Measurements from ENCODE around the gene CCNJL. TPM values are rescaled to one million over a fixed set of nuclear protein-coding genes. Genes with fewer than 3 reads are reported as not detected.

CCNJL gene
- total and polyA plus RNA-seq, 4 donors = 9.1 to 22.3 (median 13.4) TPM

- H3K27me3 ChIP-seq (ENCODE audit: control insufficient read depth in 3 of 3, insufficient read depth in 3 of 3, low read length in 2 of 3) = no peaks in the 10 kb centered on the region
- no peak for TF ChIP-seq CTCF (IDR thresholded peaks at IDR 0.05; ENCODE audit: control extremely low read depth, extremely low read depth)
- DNase-seq = no peak
- no peak overlapping the region for H3K4me3 ChIP-seq
- H3K4me1 ChIP-seq (ENCODE audit: control insufficient read depth in 5 of 5, insufficient read depth in 5 of 5, low read length in 5 of 5) = no peaks in the 10 kb centered on the region
- H3K9ac ChIP-seq (ENCODE audit: insufficient read depth in 1 of 2, low read length in 2 of 2) = no peak overlapping the region
- WGBS, 2 donors = 88 to 89% methylated on average over 6 of the region's 6 CpGs
- H3K9me3 ChIP-seq (ENCODE audit: control insufficient read depth in 4 of 4, insufficient read depth in 3 of 4, low read length in 3 of 4) = no peaks in the 10 kb centered on the region
- H3K27ac ChIP-seq (ENCODE audit: low read depth in 1 of 2, low read length in 1 of 2) = no peak overlapping the region
- H3K36me3 ChIP-seq (ENCODE audit: control insufficient read depth in 4 of 4, insufficient read depth in 4 of 4, low read length in 4 of 4) = no peaks in the 10 kb centered on the region
- ATAC-seq (ENCODE audit: insufficient read depth, low FRiP score) = no peak
Observed at GRCh38 chr5:160327818-160328217, 15.5 kb upstream of the CCNJL start.

GRCh38 chr5:160326981-160327380, 14.6 kb upstream of the CCNJL start:
- no peaks in the 10 kb centered on the region for H3K4me1 ChIP-seq (ENCODE audit: control insufficient read depth in 5 of 5, insufficient read depth in 5 of 5, low read length in 5 of 5)
- H3K4me3 ChIP-seq = no peak overlapping the region
- TF ChIP-seq CTCF (IDR thresholded peaks at IDR 0.05; ENCODE audit: control extremely low read depth, extremely low read depth) = no peak
- WGBS, 2 donors = 87 to 90% methylated on average over 2 of the region's 2 CpGs
- ATAC-seq (ENCODE audit: insufficient read depth, low FRiP score) (no peak), DNase-seq (no peak)
- no peaks in the 10 kb centered on the region for H3K27me3 ChIP-seq (ENCODE audit: control insufficient read depth in 3 of 3, insufficient read depth in 3 of 3, low read length in 2 of 3)
- H3K9me3 ChIP-seq (ENCODE audit: control insufficient read depth in 4 of 4, insufficient read depth in 3 of 4, low read length in 3 of 4) = no peaks in the 10 kb centered on the region
- no peak overlapping the region for H3K9ac ChIP-seq (ENCODE audit: insufficient read depth in 1 of 2, low read length in 2 of 2)
- no peaks in the 10 kb centered on the region for H3K36me3 ChIP-seq (ENCODE audit: control insufficient read depth in 4 of 4, insufficient read depth in 4 of 4, low read length in 4 of 4)
- H3K27ac ChIP-seq (ENCODE audit: low read depth in 1 of 2, low read length in 1 of 2) = no peak overlapping the region

GRCh38 chr5:160325716-160326115, 13.4 kb upstream of the CCNJL start:
- Histone ChIP-seq H3K36me3 (ENCODE audit: control insufficient read depth in 4 of 4, insufficient read depth in 4 of 4, low read length in 4 of 4) (no peaks in the 10 kb centered on the region), H3K4me3 (no peak overlapping the region), H3K4me1 (ENCODE audit: control insufficient read depth in 5 of 5, insufficient read depth in 5 of 5, low read length in 5 of 5) (no peaks in the 10 kb centered on the region), H3K9ac (ENCODE audit: insufficient read depth in 1 of 2, low read length in 2 of 2) (no peak overlapping the region), H3K27ac (ENCODE audit: low read depth in 1 of 2, low read length in 1 of 2) (no peak overlapping the region), H3K27me3 (ENCODE audit: control insufficient read depth in 3 of 3, insufficient read depth in 3 of 3, low read length in 2 of 3) (no peaks in the 10 kb centered on the region), H3K9me3 (ENCODE audit: control insufficient read depth in 4 of 4, insufficient read depth in 3 of 4, low read length in 3 of 4) (no peaks in the 10 kb centered on the region)
- no peak for TF ChIP-seq CTCF (IDR thresholded peaks at IDR 0.05; ENCODE audit: control extremely low read depth, extremely low read depth)
- 76 to 89% methylated on average over 2 of the region's 2 CpGs for WGBS, 2 donors
- ATAC-seq (ENCODE audit: insufficient read depth, low FRiP score) (no peak), DNase-seq (no peak)

GRCh38 chr5:160324886-160325285, 12.5 kb upstream of the CCNJL start:
- WGBS, 2 donors = 55 to 73% methylated on average over 2 of the region's 2 CpGs
- DNase-seq (no peak), ATAC-seq (ENCODE audit: insufficient read depth, low FRiP score) (no peak)
- H3K9ac ChIP-seq (ENCODE audit: insufficient read depth in 1 of 2, low read length in 2 of 2) = no peak overlapping the region
- no peak overlapping the region for H3K27ac ChIP-seq (ENCODE audit: low read depth in 1 of 2, low read length in 1 of 2)
- H3K36me3 ChIP-seq (ENCODE audit: control insufficient read depth in 4 of 4, insufficient read depth in 4 of 4, low read length in 4 of 4) = no peaks in the 10 kb centered on the region
- no peak overlapping the region for H3K4me3 ChIP-seq
- no peaks in the 10 kb centered on the region for H3K9me3 ChIP-seq (ENCODE audit: control insufficient read depth in 4 of 4, insufficient read depth in 3 of 4, low read length in 3 of 4)
- H3K4me1 ChIP-seq (ENCODE audit: control insufficient read depth in 5 of 5, insufficient read depth in 5 of 5, low read length in 5 of 5) = no peaks in the 10 kb centered on the region
- no peaks in the 10 kb centered on the region for H3K27me3 ChIP-seq (ENCODE audit: control insufficient read depth in 3 of 3, insufficient read depth in 3 of 3, low read length in 2 of 3)
- TF ChIP-seq CTCF (IDR thresholded peaks at IDR 0.05; ENCODE audit: control extremely low read depth, extremely low read depth) = no peak

Measured in lung (tissue), 12 donors.